GM12891 (cell line): ENCODE measurements around the gene ARL5C.
A peak's percentile ranks its signal among the peaks of the same experiment; 100 is the strongest.

Experiments used
- DNase-seq: peaks from one replicate; pipeline ENCODE4 v3.0.0; 2011; ENCODE audit warnings: low spot score; ENCODE audit not compliant: insufficient read length
- FAIRE-seq: peaks from 2 replicates; lab custom pipeline; 2011; peaks lifted over from hg19 to GRCh38; lab: Jason Lieb, UNC
- PAX5 ChIP-seq: IDR thresholded peaks from 2 replicates; pipeline ENCODE4 v1.6.1; 2011; ENCODE audit warnings: low read length, moderate library complexity, mild to moderate bottlenecking; ENCODE audit not compliant: insufficient read depth, severe bottlenecking
- POLR2A ChIP-seq: IDR thresholded peaks from 2 replicates; pipeline ENCODE4 v1.6.1; 2011; ENCODE audit warnings: low read depth, low read length, control low read depth
- POLR2AphosphoS5 ChIP-seq: IDR thresholded peaks from 2 replicates; pipeline ENCODE4 v1.6.1; 2011; ENCODE audit warnings: low read depth, low read length, control low read depth
- POU2F2 ChIP-seq: IDR thresholded peaks from 2 replicates; pipeline ENCODE4 v1.6.1; 2011; ENCODE audit warnings: low read depth, mild to moderate bottlenecking, control low read depth, low read length, moderate library complexity
- SPI1 ChIP-seq: IDR thresholded peaks from 2 replicates; pipeline ENCODE4 v1.6.1; 2011; ENCODE audit warnings: low read depth, low read length, control low read depth
- TAF1 ChIP-seq: IDR thresholded peaks from 2 replicates; pipeline ENCODE4 v1.6.1; 2011; ENCODE audit warnings: low read depth, low read length, control low read depth

ARL5C gene

GRCh38 chr17:39204245-39204644 lies 38.3 kb upstream of the ARL5C start:
- DNase-seq (no peak), FAIRE-seq (no peak)
- TF ChIP-seq POLR2AphosphoS5 (no peak), POU2F2 (no peak), TAF1 (no peak), SPI1 (no peak), POLR2A (no peak; the same call in 1 of the 2 replicates), PAX5 (no peak)

- no peak for DNase-seq
- TF ChIP-seq TAF1 = no peak
- TF ChIP-seq POU2F2 = no peak
- TF ChIP-seq POLR2AphosphoS5 = no peak
- TF ChIP-seq PAX5 = no peak
- no peak for TF ChIP-seq SPI1
- no peak; the same call in 1 of the 2 replicates for TF ChIP-seq POLR2A
- no peak for FAIRE-seq
Observed at GRCh38 chr17:39200957-39201510, 35.1 kb upstream of the ARL5C start.

- peak; percentile 81 for DNase-seq
- peak; percentile 99 for TF ChIP-seq POLR2A
- peak; percentile 79 for TF ChIP-seq POU2F2
- TF ChIP-seq PAX5 = no peak
- TF ChIP-seq TAF1 = peak; percentile 98
- TF ChIP-seq SPI1 = no peak
- peak; percentile 99 for TF ChIP-seq POLR2AphosphoS5
- peak; percentile 28 for FAIRE-seq
Observed at GRCh38 chr17:39200070-39200879, 34.3 kb upstream of the ARL5C start, which contains the start of gene RPL19. Gene RPL19, plus strand, starts transcription at chr17:39200283. Its CDS starts 62 bp downstream, at chr17:39200345.

- DNase-seq (peak; percentile 88), FAIRE-seq (peak; percentile 91)
- TF ChIP-seq TAF1 (no peak), PAX5 (no peak), POU2F2 (no peak), SPI1 (no peak), POLR2A (no peak), POLR2AphosphoS5 (no peak)
Observed at GRCh38 chr17:39199820-39200069, 33.8 kb upstream of the ARL5C start.

- TF ChIP-seq POLR2AphosphoS5 = no peak
- no peak for TF ChIP-seq POU2F2
- no peak for TF ChIP-seq TAF1
- no peak for TF ChIP-seq POLR2A
- no peak for TF ChIP-seq PAX5
- TF ChIP-seq SPI1 = no peak
- FAIRE-seq (no peak), DNase-seq (no peak)
Observed at GRCh38 chr17:39198186-39198566, 32.2 kb upstream of the ARL5C start.

- FAIRE-seq (peak; percentile 84), DNase-seq (peak; percentile 82)
- no peak for TF ChIP-seq SPI1
- TF ChIP-seq PAX5 = no peak
- no peak for TF ChIP-seq TAF1
- TF ChIP-seq POLR2A = no peak
- TF ChIP-seq POU2F2 = no peak
- TF ChIP-seq POLR2AphosphoS5 = no peak
Observed at GRCh38 chr17:39197380-39198185, 31.6 kb upstream of the ARL5C start, which contains the start of gene CACNB1. Gene CACNB1, minus strand, starts transcription at chr17:39197669. Its CDS starts 174 bp downstream, at chr17:39197495.

DNA sequence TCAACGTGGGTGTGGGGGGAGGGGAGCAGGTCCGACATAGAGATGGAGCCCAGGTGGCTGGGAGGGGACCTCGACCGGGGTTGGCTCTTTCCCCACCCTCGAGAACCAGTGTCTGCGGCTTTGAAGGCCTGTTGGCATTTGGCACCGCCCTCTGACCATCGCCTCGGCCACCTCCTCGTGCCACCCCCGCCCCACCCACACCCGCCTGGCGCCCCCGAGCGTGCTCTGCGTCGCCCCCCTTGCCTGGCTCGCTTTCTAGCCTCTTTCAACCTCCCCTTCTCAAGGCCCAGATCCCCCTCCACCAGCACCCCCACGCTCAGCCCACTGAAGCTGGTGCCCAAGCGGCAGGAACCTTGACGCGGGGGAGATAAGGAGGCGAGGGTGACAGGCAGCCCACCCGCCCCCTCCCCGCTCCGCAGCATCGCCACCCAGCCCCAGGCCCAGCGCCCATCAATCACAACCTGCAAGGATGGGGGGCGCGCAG lies 30.9 kb upstream of the ARL5C start:
- DNase-seq (no peak), FAIRE-seq (no peak)
- TF ChIP-seq SPI1 = no peak
- no peak for TF ChIP-seq PAX5
- no peak for TF ChIP-seq POLR2AphosphoS5
- TF ChIP-seq POU2F2 = no peak
- no peak for TF ChIP-seq TAF1
- no peak for TF ChIP-seq POLR2A

DNA sequence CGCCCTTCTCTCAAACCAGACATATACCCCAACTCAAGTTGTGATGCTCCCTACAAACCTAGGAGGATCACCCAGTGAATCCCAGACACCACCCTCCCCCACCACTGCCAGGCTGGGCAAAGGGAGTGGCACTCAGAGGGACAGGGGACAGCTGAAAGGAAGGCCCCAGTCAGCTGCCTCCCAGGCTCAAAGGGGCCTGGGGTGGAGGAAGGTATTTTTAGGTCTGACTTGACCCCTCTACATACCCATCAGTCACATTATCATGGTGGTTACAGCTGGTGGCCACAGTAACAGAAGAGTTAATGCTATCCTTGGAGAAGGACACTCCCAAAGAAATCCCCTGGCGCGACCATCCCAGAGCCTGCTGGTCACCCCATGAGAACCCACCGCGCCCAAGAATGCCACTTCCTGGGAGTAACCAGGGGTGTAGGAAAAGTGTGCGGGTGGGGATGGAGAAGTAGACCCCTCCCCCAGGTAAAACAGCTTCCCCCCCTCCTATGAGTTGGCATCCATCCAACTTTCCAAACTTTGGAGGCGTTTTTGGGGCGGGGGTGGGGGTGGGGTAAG lies 30.4 kb upstream of the ARL5C start:
- no peak for FAIRE-seq
- no peak for DNase-seq
- TF ChIP-seq POU2F2 (no peak), SPI1 (no peak), TAF1 (no peak), POLR2AphosphoS5 (no peak), PAX5 (no peak), POLR2A (no peak)

DNA sequence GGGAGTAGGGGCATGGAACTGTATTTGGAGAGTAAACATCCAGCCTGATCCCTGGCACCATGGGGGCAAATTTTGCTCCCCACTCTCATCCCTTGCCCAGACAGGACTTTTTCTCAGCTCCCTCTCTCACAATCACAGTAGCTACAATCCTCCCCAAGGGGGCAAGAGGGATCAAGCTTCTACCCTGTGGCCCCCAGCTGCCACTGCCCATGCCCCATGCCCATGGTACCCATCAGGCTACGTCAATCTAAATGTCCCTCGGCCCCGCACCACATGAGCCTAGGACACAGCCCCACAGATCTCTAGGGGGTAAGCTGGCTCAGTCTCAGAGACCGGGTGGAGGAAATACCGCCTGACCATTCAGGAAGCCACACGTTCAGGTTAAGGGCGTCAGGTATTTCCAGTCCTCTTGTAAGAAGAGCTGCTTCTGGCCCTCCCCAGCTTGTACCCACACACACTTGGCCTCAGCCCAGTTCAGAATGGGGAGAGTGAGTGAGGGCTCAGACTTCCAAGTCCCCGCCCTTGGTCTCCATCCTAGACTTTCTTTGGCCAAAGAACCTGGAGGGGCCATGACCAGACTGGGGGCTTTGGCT lies 29.7 kb upstream of the ARL5C start:
- TF ChIP-seq SPI1 (no peak), POLR2A (no peak), PAX5 (no peak), TAF1 (no peak), POU2F2 (no peak), POLR2AphosphoS5 (no peak)
- FAIRE-seq (peak; percentile 54), DNase-seq (no peak)
